HG02678 (cell line): ENCODE results near the gene LRG1.
"Not testable (repeated sequence)": the region's sequence is repeated elsewhere in the genome, so short reads cannot be mapped to it uniquely, and the experiment has no call there.

Experiments used
- ATAC-seq: cut with Tn5 transposase; IDR thresholded peaks from one replicate; pipeline ENCODE4 v1.9.1; 2021; ENCODE audit warnings: mild to moderate bottlenecking, moderate library complexity; ENCODE audit not compliant: unreplicated experiment

Gene LRG1

DNA sequence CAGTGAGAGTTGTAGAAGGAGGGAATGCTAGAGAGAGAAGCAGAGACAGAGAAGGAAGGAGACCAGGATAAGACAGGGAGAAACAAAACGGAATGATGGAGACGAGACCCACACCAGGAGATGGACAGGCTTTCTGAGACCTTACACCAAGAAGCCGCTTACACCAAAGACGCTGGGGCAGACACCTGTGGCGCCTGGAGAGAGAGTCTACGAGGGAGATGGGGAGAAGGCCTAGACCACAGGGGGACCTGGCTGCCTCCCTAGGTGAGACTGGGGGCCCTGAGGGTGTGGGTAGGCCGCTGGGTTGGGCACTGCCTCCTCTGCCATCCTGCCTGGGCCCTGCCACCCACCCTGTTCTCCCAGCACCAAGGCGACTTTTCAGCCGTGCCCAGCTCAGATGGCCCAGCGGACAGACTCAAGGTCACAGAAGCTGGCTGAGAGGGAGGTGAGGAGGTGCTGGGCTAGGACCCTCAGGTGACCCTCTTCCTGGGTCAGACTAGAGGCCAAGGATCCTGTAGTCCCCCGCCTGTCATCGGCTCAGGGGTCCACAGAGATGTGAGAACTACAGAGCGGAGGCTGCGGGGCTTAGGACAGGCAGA, 9.8 kb downstream of the LRG1 start:
- ATAC-seq, result no peak

DNA sequence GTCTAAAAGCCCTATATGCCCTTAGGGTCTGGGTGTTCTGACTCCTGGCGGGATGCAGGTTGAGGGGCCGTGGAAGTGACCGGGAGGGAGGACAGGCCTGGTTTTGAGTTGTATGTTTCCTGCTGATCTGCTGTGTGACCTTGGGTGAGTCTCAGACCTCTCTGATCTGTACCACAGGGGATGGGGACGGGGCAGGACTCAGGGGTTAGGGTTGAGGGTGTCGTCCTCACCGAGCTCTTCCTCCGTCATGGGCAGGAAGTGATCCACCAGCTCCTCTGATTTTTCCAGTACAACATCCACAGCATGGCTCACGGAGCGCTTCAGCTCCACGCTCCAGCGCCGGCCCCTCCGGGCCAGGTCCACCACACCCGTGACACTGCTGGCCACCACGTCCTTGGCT, 11.0 kb downstream of the LRG1 start:
- ATAC-seq, result no peak

DNA sequence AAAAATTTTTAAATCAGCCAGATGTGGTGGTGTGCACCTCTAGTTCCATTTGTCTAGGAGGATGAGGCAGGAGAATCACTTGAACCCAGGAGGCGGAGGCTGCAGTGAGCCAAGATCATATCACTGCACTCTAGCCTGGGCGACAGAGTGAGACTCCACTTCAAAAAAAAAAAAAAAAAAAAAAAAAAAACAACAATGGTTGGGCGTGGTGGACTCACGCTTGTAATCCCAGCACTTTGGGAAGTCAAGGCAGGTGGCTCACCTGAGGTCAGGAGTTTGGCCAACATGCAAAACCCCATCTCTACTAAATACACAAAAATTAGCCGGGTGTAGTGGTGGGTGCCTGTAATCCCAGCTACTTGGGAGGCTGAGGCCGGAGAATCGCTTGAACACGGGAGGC, 12.5 kb downstream of the LRG1 start:
- ATAC-seq, result not testable (repeated sequence)

DNA sequence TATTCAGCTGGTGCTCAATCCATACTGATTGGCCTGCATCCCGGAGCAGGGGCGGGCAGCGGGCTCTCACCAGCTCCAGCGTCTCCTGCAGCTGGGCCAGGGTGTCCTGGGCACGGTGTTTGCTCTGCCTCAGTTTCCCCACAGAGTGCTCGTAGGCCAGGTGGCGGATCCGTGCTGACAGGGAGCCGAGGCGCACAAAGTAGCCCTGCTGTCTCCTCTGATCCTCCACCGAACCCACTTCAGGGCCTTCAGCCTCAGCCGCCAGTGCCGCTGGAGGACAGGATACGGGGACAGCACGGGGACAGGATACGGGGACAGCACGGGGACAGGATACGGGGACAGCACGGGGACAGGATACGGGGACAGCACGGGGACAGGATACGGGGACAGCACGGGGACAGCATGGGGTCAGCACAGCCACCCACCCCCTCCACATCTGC, 14.3 kb downstream of the LRG1 start:
- no peak for ATAC-seq

DNA sequence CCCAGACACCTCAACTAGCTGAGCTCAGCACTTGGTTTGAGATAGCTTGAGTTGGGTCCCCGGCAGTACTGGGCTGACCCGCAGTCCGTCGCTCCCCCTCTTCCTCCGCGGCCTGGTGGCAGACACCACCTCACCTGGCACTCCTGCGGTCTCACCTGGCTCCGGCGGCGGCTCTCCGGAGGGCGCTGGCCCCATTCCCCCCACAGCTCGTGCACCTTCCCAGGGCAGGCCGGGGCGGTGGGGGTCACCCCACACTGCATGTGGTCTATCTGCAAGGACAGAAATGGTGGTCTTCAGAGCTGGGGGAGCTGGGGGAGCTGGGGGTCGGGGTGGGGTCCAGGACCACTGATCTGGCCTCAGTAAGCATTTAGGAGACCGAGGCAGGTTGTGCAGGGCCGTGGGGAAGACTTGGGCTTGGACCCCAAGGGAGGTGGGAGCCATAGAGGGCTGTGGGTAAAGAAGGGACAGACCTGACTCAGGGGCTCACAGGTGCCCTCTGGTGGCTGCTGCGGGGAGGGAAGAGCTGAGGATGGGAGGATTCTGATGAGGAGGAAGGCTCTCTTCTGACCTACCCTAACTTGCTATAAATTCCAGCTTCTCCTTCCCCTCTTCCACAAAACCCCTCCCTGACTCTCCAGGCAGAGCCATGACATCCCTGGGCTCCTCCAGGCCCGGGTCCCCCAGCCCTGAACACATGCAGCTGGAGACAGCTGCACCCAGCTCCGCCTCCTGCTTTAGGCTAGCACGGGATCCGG, 14.9 kb downstream of the LRG1 start:
- no peak for ATAC-seq

DNA sequence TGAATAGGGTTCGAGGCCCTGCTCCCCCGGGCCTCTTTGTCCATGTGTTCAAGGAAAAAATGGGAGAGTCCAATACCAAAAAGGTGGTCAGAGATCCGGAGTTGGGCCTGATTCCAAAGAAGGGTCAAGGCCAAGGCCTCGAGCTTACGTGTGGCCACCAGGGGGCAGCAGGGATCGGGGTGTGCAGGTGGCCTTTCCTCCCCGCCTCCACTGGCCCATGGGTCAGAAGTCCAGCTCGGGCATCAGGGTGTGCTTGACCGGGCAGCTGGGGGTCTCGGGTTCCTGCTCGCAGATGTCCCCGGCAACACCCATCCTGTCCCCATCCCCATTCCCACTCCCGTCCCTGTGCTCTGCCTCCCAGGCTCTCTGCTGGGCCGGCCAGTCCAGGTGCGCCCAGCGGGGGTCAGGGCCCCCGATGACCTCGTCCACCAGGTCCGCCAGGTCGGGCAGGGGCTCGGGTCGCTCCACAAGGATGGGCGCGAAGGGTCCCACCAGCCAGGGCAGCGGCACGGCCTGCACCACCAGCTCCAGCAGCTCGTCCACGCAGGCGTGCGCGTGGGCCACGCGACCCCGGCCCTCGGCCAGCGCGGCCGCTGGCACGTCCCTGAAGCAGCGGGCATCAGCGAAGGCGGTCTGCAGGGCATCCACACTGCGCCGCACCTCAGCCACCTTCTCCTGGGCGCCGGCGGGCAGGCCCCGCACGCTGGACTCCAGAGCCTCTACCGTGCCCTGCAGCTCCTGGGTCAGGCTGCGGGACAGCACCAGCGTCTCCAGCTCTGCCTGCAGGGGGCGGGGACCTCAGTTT, 16.3 kb downstream of the LRG1 start:
- no peak for ATAC-seq

DNA sequence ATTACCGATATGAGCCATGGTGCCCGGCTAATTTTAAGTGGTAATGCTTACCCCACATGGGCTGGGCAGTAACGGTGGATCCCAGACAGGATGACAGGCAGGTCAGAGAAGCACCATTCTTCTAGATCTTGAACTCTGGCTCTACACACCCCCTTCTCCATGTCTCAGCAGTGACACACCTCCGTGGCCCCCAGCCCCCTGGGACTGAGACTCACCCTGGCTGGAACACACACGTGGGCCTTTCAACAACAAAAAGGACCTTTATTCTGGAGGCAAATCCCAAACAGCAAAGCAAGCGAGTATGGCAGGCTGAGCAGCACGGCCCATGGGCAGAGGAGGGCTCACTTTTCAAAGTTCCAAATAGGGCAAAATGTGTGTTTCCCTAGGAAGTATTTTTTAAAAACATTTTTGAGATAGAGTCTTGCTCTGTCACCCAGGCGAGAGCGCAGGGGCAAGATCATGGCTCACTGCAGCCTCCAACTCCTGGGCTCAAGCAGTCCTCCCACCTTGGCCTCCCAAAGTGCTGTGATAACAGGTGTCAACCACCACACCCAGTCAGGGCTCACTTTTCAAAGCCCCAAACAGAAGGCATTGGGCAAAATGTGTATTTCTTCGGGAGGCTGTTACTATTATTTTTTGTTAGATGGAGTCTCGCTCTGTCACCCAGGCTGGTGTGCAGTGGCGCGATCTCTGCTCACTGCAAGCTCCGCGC, 17.4 kb downstream of the LRG1 start:
- ATAC-seq, result no peak

DNA sequence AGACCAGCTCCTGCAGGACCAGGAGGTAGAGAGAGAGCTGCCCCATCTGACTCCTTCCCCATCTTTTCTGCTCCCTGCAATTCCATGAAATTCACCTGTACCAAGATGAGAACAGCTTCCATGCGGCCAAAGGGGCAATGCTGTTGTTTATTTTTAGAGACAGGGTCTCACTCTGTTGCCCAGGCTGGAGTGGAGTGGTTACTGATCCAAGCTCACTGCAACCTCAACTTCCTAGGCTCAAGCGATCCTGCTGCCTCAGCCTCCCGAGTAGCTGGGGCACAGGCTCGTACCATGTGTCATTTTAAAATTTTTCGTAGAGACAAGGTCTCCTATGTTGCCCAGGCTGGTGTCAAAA, 18.0 kb downstream of the LRG1 start:
- ATAC-seq, result no peak

DNA sequence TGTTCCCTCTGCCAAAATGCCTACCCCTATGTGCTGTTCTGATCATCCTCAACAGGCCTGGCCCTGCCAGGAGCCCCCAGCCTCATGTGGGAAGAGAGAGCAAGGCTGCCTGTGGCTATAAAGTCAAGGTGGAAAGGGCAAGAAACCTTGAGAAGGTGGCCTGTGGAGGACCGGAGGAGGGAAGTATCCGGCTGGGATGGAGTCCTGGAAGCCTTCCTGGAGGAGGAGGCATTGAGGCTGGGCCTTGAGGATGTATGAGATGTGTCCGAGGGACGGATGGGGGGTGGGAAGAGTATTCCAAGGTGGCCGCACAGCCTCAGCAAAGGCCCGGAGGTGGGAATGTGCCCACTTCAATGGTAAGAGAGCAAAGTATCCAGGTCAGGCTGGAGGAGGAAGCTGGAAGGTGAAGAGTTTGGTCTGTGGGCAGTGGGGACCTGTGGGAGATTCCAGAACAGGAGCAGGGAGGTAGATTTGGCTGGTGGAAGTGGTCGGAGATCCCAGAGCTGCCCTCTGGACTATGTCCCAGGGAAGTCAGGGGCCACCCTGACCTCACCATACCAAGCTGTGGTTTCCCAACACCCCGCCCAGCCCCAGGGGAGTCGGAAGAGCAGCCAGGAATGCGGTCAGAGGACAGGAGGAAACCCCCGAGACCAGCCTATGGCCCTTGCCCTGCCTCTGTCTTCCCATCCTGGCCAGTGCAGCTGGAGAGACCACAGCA, 18.5 kb downstream of the LRG1 start:
- no peak for ATAC-seq

DNA sequence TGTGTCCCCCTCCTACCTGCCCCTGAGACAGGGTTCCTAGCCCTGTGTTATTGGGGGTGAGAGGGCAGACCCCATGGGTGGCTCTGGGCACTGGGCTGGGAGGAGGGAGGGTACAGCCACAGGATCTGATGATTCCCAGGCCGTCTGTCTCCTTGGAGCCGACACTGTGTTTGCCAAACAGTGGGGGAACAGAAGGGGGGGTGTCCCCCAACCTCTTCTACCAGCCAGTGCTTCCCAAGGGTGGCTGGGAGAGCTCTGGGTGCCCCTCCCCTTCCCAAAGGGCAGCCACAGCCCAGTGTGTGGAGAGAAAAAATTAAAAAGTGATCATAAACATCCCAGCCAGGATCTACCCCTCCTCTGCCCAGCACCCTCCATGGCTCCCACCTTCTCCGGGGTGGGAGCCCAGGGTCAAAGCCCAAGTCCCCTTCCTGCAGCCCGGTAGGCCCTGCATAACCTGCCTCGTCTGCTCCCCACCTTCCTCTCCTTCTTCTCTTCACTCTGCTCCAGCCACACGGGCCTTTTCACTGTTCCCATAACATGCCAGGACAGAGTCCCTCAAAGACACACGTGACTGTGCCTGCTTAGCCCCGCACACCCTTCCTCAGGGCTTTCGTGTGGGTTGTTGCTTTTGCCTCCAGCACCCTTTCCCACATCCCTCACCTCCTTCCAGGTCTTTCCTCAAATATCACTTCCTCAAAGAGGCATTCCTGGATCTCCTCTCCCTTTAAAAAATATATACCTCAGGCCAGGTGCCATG, 20.1 kb downstream of the LRG1 start:
- ATAC-seq, result no peak

DNA sequence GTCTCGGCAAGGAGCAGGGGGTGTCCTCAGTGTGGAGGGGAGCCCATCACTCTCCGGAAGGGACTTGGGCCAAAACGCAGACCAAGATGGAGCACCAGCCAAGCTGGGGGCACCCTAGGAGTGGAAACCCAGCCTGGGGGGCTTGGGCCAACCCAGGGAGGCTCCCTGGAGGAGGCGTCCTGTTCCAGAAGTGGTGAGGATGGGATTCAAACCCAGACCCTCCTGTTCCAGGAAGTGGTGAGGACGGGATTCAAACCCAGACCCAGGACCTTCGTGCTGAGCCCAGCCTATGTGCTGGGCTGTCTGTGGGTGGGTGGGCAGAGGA, 20.7 kb downstream of the LRG1 start:
- ATAC-seq, result no peak

DNA sequence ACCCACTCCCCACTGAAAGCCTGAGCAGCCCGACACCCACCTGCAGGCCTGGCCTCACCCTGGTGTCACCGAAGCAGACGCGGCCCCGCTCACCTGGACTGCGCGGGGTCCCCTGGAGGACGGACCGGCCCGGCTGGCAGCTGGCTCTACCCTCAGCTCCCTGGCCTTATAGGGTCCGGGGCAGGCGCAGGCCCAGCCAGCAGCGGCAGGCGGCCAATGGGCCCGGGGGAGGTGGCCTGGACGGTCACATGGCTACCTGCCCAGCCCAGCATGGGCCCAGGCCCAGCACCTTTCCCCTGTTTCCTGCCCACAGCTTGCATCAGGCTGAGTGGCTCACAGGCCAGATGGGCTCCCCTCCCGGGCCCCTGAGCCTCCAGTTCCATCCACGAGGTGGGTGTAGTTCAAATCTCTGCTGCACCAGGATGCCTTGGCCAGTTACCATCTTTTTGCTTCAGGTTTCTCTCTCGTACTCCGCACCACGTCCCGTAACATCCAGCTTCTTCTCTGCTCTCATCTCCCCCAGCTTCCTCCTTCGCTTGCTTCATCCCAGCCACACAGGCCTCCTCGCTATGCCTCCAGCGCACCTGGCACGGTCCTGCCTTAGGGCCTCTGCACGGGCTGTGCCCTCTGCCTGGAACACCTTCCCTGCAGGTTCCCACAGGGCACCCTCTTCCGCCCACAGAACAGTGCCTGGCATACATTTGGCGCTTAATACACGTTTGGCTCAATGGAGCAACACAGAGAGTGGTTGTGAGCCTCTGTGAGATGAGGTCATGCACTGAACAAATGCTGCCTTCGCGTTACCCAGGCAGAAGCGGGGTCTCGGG, 21.3 kb downstream of the LRG1 start, which contains the start of gene PLIN4:
PLIN4 (minus strand) TSS at position 142 of the 827 bp plus-strand sequence. CDS start 214 bp downstream, outside the sequence.
- no peak for ATAC-seq

DNA sequence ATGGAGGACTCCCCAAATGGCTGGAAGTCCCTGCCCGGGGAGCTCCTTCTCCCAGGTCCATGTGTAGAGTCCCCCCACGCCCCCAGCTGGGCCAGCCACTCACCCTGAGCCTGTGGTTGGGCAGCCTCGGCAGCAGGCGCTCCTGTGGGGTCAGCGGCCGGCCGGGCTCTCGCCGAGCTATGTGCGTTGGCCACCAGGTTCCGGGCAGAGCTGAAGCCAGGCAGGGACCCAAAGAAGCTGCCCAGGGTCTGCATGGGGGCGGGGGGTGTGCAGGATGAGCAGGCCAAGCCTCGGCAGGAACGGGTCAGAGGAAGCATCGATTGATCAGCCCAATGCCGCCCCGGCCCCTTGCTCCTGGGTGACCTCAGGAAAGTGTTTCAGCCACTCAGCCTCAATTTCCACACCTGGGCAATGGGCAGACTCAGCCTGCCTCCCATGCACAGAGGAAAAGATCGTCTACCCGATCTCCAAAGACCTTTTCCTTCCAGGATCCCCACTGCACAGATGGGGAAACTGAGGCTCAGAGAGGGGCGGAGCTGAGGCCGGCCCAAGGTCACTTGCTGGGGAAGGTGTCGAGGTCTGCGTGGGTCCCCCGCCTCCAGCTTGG, 22.3 kb downstream of the LRG1 start:
- no peak for ATAC-seq

DNA sequence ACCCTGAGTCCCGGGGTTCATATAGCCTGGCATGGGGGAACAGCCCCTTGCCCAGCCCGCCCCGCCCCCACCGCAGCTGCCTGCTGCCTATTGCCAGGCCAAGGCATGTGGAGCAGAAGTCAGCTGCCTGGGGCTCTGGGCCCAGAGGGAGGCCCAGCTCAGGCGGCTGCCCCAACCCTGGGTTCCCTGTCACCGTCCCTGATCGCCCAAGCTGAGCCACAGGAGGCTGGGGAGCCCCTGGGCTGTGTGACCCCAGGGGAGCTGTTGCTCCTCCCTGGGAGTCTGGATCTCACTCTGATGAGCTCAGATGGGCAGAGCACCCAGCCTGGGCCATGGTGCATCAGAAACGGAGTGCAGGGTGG, 22.9 kb downstream of the LRG1 start:
- no peak for ATAC-seq

DNA sequence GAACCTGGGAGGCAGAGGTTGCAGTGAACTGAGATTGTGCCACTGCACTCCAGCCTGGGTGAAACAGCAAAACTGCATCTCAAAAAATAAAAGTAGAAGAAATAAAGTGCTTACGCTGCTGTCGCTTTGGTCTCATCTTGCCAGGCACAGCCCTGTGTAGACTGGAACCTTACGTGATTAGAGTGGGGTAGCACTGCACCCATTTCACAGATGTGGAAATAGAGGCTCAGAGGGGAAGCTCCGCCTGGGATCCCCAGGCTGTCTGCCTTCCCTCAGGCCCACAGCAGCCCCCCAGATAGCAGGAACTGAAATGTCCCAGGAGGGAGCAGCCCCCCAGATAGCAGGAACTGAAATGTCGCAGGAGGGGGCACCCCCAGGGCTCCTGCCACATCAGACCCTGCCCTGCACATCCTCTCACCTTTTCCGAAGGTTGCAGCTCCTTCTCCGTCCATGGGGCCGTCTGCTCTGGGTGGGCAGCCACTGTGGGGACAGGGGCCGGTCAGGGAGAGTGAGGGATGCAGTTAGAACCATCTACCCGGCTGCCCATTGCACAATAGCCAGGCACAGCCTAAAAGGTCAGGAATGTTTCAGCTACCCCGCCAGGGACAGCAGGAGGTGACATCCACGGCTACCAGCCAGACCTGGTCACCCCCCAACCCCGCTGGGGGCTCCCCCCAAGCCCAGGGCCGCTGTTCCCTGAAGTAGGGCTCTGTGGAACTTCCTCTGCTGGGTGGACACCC, 23.5 kb downstream of the LRG1 start:
- no peak for ATAC-seq

DNA sequence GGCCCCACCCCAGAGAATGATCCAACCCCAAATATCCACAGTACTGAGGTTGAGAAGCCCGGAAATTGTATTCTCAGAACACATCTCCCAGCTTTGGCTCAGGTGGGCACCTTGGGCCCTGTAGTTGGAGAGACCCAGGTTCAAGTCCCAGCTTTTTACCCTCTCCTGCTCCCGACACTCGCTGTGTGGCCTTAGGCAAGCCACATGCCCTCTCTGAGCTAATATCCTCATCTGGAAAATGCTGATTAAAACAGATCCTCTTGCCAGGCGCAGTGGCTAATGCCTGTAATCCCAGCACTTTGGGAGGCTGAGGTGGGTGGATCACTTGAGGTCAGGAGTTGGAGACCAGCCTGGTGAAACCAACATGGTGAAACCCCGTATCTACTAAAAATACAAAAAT, 24.1 kb downstream of the LRG1 start:
- no peak for ATAC-seq

DNA sequence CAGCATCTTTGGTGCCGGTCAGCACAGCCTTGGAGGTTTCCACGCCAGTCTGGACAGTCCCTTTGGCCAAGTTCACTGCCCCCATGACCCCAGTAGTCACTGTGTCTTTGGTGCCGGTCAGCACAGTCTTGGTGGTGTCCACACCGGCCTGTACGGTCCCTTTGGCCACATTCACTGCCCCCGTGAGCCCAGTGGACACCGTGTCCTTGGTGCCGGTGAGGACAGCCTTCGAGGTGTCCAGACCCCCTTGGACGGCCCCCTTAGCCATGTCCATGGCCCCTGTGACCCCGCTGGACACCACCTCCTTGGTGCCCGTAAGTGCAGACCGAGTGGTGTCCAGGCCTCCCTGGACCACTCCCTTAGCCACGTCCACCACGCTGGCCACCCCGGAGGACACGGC, 26.6 kb downstream of the LRG1 start:
- no peak for ATAC-seq

DNA sequence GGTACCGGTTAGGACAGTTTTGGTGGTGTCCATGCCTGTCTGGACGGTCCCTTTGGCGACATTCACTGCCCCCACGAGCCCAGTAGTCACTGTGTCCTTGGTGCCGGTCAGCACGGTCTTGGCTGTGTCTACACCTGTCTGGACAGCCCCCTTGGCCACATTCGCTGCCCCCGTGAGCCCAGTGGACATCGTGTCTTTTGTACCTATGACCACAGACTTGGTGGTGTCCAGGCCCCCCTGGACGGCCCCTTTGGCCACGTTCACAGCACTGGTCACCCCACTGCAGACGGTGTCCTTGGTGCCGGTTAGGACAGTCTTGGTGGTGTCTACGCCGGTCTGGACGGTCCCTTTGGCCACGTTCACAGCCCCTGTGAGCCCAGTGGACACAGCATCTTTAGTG, 27.8 kb downstream of the LRG1 start:
- ATAC-seq, result no peak
